HTERT RPE-1 (cell line): ENCODE measurements around the gene TMED8.
"Not testable (repeated sequence)": the region's sequence is repeated elsewhere in the genome, so short reads cannot be mapped to it uniquely, and the experiment has no call there.

ENCODE experiments used
- in situ Hi-C: fragments of 300-500 bp; cut with MboI; formaldehyde crosslinking; loops from 4 replicates; pipeline ENCODE4 v1.14.3; 2020; ENCODE audit warnings: low sequenced_read_pairs

TMED8 gene, protein sequence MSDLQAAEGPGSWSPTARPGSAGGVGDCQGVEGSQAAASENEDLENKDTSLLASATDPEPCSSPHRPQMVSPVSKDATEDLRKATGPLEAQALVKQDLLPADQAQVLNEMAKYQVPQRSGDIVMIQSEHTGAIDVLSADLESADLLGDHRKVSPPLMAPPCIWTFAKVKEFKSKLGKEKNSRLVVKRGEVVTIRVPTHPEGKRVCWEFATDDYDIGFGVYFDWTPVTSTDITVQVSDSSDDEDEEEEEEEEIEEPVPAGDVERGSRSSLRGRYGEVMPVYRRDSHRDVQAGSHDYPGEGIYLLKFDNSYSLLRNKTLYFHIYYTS

DNA sequence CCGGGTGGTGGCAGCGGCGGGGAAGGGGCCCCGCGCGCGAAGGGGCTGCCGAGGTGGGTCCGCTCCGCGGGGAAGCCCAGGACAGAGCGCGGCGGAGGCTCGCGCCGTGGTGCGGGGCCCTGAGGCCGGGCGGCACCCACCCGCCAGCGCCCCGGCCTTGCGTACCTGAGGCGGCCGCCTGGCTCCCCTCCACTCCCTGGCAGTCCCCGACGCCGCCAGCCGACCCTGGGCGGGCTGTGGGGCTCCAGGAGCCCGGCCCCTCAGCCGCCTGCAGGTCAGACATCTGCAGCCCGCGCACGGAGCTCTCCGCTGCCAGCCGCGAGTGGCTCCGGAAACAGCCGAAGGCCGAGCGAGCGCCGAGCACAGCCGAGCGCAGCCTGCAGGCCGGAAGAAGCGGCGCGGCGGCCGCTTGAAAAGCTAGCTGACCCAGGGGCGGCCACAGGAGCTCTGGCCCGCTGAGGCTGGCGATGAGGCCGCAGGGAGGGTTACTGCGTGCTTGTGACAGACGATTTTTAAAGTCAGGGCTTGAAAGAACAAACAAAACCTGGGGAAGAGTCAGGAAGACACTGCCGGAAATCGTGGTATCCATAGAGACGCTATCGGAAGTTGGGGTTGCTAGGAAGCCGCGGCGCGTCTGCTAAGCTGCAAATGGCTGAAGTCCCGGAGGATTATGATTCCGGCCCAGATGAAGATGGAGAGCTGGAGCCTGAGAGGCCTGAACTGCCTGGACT, at the start of gene TMED8, which contains the start of gene SAMD15:
Gene TMED8, minus strand, starts transcription at position 324 of the 731 bp plus-strand sequence. Its CDS starts 41 bp downstream, at position 283.
Gene SAMD15, plus strand, starts transcription at position 609 of the 731 bp plus-strand sequence. Its CDS starts 40 bp downstream, at position 649.
- in situ Hi-C loops: no loop called here

DNA sequence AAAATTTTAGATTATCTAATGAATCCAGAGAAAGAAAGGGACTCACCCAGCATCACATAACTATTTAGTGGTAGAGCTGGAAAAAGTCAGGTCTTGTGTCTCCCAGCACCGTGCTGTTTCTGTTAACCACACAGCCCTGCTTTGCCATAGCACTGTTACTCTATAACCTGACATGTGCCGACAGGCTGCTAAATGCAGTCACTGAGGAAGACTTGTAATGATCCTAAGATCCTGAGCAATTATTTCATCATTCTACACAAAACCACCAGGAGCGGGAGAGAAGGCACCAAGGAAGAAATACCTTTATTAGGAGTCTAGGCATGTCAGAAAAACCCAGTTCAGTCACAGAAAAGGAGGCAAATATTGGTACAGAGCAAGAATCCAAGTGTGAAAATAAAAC, 49.5 kb upstream of the TMED8 start:
- in situ Hi-C loops: no loop called here

DNA sequence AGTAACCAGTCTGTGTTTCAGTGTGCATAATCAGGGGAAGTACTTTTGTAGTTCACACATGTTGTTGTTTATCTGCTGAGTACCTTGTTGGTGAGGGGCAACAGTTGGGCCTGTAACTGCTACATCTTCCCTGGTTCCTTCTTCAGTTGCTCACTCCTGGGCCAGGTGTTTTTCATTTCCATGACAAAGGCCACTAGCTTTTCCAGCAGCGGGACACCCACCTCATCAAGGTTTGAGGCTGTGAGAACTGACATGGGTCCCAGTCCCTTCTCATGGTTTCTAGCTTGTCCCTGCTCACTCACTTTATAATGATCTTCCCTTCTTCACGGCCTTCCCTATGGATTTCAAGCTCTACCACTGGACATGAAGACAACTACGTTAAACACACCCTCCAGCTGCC, 48.0 kb upstream of the TMED8 start:
- in situ Hi-C loops: no loop called here

DNA sequence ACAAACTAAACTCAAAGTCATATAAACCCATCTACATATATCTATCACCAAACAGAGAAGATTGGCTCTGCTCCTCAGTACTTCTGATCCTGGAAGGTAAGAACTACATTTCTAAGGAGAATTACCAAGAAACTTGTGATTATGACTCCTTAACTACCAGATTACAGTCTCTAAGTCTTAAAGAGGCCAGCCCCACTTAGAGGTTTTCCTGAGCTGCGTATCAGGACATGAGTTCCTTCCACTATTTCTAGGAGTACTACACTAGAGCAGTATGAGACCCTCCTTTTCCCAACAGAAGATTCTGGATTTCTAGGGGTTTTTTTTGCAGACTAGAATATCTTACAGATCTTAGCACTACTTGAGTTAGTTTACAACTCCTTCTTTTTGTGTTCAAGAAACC, 46.5 kb upstream of the TMED8 start, which contains the start of gene NOXRED1:
Gene NOXRED1, minus strand, starts transcription at position 101 of the 400 bp plus-strand sequence. CDS start 634 bp downstream, outside the sequence.
- in situ Hi-C loops: no loop called here

DNA sequence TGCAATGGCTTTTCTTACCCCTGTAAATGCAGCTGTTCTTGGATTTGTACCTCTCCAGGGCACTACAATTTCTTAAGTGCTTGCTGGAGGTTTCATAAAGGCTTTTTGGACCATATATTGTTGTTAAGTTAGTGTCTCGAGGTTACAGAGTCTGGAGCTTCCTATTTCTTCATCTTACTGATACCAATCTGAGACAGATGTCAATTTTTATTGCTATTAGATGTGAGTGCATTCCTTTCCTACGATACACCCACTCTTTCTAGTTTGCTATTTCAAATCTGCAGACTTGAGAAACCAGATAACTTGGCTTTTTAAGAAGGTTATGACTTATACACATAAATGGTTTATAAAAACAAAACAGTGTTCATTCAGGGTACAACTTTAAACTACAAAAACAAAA, 44.3 kb upstream of the TMED8 start:
- in situ Hi-C loops: no loop called here

DNA sequence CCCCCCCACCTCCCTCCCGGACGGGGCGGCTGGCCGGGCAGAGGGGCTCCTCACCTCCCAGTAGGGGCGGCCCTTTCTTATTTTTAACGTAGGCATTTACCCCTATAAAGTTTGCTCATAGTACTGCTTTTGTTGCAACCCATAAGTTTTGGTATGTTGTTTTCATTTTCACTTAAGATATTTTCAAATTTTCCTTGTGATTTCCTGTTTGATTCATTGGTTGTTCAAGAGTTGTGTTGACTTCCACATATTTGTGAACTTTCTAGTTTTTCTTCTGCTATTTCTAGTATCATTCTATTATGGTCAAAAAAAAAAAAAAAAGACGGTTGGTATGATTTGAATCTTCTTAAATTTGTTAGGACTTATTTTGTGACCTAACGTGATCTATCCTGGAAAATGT, 39.9 kb upstream of the TMED8 start:
- in situ Hi-C loops: no loop called here

DNA sequence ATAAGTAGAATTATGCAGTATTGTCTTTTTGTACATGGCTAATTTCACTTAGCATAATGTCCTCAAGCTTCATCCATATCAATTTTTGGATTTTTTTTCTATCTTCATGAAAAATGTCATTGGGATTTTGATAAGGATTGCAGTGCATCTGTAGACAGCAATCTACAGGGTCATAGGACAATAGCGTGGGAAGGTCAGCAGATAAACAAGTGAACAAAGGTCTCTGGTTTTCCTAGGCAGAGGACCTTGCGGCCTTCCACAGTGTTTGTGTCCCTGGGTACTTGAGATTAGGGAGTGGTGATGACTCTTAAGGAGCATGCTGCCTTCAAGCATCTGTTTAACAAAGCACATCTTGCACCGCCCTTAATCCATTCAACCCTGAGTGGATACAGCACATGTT, 39.2 kb upstream of the TMED8 start:
- in situ Hi-C loops: not testable (repeated sequence)

DNA sequence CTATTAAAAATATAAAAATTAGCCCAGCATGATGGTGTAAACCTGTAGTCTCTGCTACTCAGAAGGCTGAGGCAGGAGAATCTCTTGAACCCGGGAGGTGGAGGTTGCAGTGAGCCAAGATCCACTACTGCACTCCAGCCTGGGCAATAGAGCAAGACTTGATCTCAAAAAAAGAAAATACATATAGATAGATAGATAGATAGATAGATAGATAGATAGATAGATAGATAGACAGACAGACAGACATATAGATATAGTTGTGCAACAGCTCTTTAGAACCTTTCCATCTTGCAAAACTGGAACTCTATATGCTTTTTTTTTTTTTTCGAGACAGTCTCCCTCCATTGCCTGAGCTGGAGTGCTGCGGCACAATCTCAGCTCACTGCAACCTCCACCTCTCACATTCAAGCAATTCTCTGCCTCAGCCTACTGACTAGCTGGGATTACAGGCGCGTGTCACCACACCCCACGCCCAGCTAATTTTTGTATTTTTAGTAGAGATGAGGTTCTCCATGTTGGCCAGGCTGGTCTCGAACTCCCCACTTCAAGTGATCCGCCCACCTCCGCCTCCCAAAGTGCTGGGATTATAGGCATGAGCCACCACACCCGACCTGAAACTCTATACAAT, 38.6 kb upstream of the TMED8 start:
- in situ Hi-C loops: not testable (repeated sequence)

DNA sequence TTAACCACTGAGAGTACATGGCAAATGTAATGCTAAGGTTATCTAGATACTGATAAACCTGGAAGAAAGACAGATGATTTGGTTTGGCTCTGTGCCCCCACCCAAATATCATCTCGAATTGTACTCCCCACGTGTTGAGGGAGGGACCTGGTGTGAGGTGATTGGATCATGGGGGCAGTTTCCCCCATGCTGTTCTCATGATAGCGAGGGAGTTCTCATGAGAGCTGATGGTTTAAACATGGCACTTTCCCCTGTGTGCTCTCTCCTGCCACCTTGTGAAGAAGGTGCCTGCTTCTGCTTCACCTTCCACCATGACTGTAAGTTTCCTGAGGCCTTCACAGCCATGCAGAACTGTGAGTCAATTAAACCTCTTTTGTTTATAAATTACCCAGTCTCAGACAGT, 32.2 kb upstream of the TMED8 start:
- in situ Hi-C loops: no loop called here

DNA sequence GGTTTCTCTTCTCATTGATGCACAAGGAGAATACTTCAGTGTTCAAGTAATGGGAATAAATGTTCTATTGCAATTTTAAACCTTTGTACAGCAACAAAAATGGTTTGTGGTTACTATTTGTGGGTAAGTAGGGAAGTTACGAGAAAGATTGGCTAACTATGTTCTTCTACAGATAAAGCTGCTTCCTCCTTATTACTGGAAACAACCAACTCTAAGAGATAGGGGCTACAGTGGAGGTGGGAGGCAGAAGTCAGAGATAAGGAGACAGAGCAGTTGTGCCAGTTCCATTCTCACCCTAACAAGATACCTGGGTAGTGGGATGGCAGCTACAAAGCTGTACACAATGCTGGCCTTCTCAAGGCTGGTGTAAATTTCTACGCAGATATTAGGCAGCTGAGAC, 30.3 kb upstream of the TMED8 start:
- in situ Hi-C loops: no loop called here

DNA sequence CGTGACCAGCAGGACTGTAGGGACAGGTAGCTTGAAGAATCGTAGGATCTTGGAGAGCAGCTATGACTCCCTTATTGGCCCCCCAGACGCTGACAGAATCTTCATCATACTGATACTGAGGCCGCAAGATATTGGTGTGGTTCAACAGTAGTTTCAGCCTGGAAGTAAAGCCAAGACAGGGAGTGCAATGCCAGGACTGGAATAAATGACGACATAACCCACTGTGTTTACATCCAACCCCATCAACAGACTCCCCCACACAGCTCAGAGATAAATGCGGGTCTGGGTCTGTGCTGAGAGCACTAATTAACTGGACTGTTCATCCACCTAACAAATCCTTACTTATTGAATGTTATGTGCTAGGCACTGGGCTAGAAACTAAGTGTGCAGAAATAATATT, 29.8 kb upstream of the TMED8 start:
- in situ Hi-C loops: no loop called here

DNA sequence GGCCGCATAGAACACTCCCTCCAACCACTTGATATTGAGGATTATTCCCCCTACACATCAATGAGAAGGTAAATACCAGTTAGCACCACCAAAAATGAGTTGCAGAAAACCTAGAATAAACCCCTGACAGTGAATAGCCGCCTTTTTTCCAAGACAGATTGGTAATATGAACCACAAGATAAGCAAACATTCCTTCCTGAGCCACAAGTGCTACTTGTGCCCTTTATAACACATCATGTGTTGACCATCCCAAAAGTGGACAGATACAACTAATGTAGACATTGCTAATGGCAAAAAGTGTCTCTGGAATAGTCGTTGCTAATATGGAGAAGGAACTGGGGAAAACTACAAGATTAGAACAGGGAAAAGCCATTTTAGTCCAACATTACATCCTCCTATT, 29.2 kb upstream of the TMED8 start:
- in situ Hi-C loops: no loop called here

DNA sequence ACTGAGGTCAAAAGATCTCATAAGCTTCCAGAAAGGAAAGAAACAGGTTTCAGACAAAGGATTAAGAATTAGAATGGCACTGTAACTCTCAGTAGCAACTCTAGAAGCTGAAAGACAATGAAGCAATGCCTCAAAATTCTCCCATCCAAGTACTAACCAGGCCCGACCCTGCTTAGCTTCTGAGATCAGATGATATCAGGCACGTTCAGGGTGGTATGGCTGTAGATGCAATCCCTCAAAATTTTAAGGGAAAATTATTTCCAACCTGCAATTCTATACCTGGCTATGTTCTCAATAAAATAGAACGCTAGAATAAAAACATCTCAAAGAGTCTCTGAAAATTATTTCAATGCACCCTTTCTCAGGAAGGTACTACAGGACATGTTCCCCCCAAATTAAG, 26.9 kb upstream of the TMED8 start:
- in situ Hi-C loops: no loop called here

DNA sequence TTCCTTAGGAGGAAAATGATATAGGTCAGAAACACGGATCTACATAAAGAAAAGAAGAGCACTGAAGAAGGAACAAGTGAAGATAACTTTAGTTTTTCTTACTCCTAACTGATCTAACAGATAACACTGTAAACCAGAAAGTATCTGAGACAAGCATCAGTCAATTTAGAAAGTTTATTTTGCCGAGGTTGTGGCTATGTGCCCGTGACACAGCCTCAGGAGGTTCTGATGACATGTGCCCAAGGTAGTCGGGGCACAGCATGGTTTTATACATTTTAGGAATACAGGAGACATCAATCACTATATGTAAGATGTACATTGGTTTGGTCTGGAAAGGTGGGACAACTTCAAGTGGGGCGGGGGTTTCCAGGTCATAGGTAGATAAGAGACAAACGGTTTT, 23.3 kb upstream of the TMED8 start:
- in situ Hi-C loops: no loop called here

DNA sequence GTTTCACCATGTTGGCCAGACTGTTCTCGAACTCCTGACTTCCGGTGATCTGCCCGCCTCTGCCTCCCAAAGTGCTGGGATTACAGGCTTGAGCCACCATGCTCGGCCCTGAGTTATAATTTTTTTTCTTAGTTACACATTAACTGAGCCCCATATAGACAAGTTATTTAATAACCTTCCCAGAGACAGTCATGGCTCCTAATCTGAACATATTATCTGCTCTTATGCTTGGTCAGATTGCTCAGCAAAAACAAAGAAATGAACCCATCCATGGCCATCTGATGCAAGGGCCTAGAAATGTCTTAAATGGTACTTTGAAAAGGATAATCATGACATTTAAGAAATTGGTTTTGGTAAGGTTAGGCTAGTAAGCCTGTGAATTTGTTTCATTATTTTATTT, 13.3 kb upstream of the TMED8 start:
- in situ Hi-C loops: no loop called here

DNA sequence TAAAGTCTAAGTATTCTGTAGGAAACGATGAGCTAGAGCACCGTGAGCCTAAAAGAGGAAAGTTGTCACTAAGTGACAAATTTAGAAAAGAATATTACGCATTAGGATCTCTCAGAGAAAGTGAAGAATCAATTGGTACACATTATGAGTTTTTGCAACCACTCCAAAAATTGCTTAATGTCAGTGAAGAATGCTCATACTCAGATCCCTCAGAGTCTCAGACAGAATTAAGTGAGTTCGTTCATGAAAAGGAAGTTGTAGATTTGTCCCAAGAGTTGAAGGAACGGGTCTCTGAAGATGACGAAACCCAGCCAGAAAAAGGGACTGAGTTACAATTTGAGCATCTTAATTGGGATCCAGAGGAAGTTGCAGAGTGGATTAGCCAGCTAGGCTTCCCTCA, 1.8 kb upstream of the TMED8 start:
- in situ Hi-C loops: no loop called here

DNA sequence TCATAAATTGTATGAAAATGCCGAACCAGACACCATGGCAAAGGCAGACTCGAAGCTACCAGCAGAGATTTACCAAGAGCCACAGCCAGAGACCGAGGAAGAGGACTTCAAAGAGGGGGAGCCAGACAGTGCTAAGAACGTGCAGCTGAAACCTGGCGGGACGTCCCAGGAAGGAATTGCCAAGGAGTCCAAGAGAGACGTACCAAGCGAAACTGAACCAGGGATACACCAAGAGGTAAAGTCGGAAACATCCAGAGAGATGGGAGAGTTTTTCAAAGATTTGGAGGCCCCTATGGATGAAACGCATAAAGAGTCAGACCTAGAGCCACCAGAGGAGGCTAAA, 579 bp upstream of the TMED8 start:
- in situ Hi-C loops: no loop called here

DNA sequence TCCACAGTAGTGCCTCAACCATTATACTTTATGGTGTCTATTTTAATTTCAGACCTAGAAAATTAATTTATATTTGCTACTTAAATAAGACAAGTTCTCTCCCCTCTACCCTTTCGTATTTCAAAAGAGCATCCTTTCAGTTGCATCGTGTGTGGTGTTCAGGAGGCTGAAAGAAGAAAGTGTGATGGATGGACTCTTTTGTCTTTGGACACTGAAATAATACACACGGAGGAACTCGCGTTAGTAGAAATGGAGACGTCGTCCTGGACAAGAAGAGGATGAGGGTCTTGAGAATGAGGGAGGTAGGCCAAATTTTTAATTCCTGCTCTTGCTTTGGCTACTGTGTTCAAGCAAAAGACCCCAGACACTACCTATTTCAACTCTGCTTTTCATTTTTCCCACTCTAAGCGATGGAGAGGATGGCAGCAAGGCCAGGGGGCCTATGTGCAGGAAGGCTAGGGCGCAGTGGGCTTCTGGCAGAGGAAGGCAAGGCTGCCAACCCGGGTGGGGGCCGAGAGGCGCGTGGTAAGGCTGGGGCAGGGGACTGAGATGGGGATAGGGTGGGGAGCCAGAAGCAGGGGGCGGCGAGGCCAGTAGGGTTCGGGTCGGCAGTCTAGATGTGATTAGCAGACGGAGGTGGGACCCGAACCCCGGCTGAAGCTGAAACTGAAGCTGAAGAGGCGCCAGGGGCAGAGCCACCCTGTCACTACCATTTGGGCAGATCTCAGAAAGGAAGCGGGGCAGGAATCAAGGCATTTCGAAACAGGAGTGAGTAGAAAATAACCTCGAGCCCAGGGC, 722 bp downstream of the TMED8 start:
- in situ Hi-C loops: no loop called here

DNA sequence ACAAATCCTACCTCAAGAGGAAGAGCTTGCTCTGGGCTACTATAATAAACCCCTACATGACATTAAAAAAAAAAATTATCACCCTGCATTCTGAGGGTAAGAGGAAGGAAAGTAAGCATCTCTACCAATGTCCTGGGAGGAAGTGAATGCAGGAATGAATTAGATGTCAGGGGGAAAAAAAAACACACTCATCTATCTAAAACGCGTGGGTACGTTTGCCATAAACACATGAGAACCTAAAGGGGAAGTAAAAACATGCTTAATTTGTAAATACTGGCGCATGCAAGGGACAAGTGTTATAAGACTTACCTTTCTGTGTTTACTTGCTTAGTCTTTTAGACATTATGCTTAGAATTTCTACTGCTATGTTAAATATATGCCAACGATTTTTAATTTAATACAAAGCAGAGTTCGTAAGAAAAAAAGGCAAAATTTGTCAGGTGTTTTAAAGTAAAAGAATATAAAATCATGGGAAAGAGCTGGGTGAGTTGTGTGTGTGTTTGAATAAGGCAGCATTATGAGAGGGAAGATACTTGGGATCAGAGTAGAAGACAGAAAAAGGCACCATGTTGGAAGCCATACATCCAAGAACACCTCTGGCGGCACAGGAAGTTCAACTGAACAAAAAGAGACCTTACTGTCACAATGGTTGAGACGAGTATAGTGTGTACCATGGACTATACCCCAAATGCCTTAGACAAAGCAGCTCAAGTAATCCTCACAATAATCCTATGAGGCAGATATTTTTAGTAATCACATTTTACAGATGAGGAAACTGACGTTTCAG, 1.5 kb downstream of the TMED8 start:
- in situ Hi-C loops: no loop called here

DNA sequence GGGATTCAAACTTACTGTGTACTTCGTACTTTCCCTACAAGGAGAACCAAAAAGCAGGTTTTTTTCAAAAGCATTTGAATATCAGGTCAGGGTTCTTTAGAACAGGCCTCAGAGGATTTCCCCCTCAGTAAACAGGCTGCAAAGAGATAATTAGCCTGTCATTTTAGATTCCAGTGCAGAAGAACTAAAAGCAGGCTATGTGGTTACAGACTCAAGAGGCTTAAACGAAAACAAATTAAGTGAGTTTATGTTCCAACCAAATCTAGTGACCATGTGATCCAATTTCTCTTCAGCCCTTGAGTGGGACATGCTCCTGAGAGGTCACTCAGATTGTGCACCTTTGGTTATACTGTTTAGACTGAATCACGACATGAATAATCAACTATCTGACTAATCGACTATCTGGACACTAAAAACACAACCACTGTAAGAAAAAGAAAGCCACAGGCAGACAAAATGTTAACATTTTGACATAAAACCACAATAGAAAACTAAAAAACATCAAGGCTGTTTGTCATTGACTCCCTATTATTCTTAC, 4.5 kb downstream of the TMED8 start:
- in situ Hi-C loops: no loop called here
